HG03521 (cell line): ENCODE data around the gene JAK2.

Experiments
- ATAC-seq: cut with Tn5 transposase; IDR thresholded peaks from one replicate; pipeline ENCODE4 v1.9.1; 2021; ENCODE audit warnings: mild to moderate bottlenecking, moderate library complexity; ENCODE audit not compliant: unreplicated experiment

The JAK2 gene

DNA sequence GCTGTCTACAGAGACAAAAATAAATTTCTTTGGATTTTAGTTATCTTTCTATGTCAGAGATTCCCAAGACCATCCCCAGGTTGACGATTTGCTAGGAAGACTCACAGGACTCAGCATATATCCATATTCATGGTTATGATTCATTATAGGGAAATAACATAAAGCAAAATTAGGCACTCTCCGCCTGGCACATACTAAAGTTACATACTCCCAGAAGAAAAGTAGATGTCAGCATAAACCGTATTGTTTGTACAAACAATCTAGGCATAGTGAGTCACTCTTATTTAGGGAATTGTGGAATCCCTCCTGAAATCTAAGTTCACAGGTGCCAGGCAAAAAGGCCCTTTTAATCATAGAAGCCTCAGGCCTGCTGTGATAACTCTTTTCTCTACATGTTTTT, 137.4 kb downstream of the JAK2 start:
- no peak for ATAC-seq

GRCh38 chr9:5140151-5140550, 155.1 kb downstream of the JAK2 start:
- no peak for ATAC-seq

GRCh38 chr9:5144217-5144616, 159.1 kb downstream of the JAK2 start:
- no peak for ATAC-seq

GRCh38 chr9:5146241-5146640, 161.2 kb downstream of the JAK2 start:
- no peak for ATAC-seq
